ENCODE measurements around the gene EYS.

EYS gene

DNA sequence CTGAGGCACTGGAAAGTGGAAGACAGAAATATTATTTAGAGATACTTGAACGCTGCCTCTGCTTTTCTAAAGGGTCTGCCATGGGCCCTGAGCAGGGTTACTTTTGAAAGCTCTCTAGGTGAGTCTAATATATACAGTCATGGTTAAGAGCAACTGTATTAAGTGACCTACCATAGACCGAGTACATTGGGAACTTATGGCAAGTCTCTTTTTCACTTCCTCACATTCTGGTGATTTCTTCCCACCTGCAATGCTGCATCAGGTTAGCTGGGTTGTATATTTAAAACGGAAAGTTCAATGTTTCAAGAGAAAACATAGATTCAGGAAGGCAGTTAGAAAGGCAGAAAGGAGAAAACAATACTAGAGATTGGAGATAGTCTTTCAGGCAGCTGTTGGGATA is 1916.7 kb downstream of the EYS start:
- Histone ChIP-seq H2AFZ (ENCODE audit: low read length) (no peak overlapping the region), H3K9me2 (replicated peaks; ENCODE audit: low read depth, low read length) (no peaks in the 10 kb centered on the region), H3K27me3 (ENCODE audit: insufficient read depth, low read length, poor library complexity, severe bottlenecking) (no peaks in the 10 kb centered on the region), H3K9ac (ENCODE audit: low read depth, low read length, poor library complexity, severe bottlenecking) (no peak overlapping the region), H3K4me2 (ENCODE audit: low read depth, low read length, poor library complexity, severe bottlenecking) (no peak overlapping the region), H3K9me3 (ENCODE audit: insufficient read depth, low read depth, low read length) (no peaks in the 10 kb centered on the region), H3K36me3 (ENCODE audit: insufficient read depth, low read length) (no peaks in the 10 kb centered on the region), H3K79me2 (ENCODE audit: insufficient read depth, low read length) (no peaks in the 10 kb centered on the region), H4K20me1 (ENCODE audit: insufficient read depth, low read length, poor library complexity, severe bottlenecking) (no peaks in the 10 kb centered on the region), H3K4me1 (ENCODE audit: insufficient read depth, low read length, poor library complexity, severe bottlenecking) (no peaks in the 10 kb centered on the region), H3K4me3 (ENCODE audit: low read length, poor library complexity, severe bottlenecking) (no peak overlapping the region), H3F3A (ENCODE audit: low read depth) (no peaks in the 10 kb centered on the region)
- TF ChIP-seq EZH2phosphoT487 (IDR thresholded peaks at IDR 0.05; ENCODE audit: borderline replicate concordance) = no peak
- TF ChIP-seq, protein P1, sequence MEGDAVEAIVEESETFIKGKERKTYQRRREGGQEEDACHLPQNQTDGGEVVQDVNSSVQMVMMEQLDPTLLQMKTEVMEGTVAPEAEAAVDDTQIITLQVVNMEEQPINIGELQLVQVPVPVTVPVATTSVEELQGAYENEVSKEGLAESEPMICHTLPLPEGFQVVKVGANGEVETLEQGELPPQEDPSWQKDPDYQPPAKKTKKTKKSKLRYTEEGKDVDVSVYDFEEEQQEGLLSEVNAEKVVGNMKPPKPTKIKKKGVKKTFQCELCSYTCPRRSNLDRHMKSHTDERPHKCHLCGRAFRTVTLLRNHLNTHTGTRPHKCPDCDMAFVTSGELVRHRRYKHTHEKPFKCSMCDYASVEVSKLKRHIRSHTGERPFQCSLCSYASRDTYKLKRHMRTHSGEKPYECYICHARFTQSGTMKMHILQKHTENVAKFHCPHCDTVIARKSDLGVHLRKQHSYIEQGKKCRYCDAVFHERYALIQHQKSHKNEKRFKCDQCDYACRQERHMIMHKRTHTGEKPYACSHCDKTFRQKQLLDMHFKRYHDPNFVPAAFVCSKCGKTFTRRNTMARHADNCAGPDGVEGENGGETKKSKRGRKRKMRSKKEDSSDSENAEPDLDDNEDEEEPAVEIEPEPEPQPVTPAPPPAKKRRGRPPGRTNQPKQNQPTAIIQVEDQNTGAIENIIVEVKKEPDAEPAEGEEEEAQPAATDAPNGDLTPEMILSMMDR (conservative IDR thresholded peaks at IDR 0.05; ENCODE audit: low read length) = no peak

DNA sequence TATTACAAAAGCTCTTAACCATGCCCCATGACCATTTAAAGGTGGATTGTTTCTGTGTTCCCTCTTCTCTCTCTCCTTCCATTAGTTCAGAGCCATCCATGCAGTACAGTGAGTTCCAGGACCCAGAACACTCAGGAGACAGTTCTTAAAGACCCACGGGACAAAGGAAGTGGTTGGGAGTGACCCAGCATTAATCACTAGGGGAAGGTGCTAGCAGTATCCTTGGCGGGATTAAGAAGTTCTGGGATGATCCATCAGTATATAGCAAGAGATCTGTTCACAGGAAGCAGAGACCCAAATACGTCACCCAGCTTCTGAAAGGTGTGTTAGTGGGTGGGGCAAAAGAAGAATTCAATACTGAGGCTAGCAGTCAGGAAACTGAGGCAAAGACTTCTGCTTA is 1917.3 kb downstream of the EYS start:
- no peak for TF ChIP-seq EZH2phosphoT487 (IDR thresholded peaks at IDR 0.05; ENCODE audit: borderline replicate concordance)
- TF ChIP-seq, protein P1 (conservative IDR thresholded peaks at IDR 0.05; ENCODE audit: low read length) = no peak
- H4K20me1 ChIP-seq (ENCODE audit: insufficient read depth, low read length, poor library complexity, severe bottlenecking) = no peaks in the 10 kb centered on the region
- H3F3A ChIP-seq (ENCODE audit: low read depth) = no peaks in the 10 kb centered on the region
- no peaks in the 10 kb centered on the region for H3K9me3 ChIP-seq (ENCODE audit: insufficient read depth, low read depth, low read length)
- H3K4me2 ChIP-seq (ENCODE audit: low read depth, low read length, poor library complexity, severe bottlenecking) = no peak overlapping the region
- no peak overlapping the region for H3K9ac ChIP-seq (ENCODE audit: low read depth, low read length, poor library complexity, severe bottlenecking)
- no peaks in the 10 kb centered on the region for H3K4me1 ChIP-seq (ENCODE audit: insufficient read depth, low read length, poor library complexity, severe bottlenecking)
- H3K9me2 ChIP-seq (replicated peaks; ENCODE audit: low read depth, low read length) = no peaks in the 10 kb centered on the region
- H3K36me3 ChIP-seq (ENCODE audit: insufficient read depth, low read length) = no peaks in the 10 kb centered on the region
- no peak overlapping the region for H2AFZ ChIP-seq (ENCODE audit: low read length)
- H3K4me3 ChIP-seq (ENCODE audit: low read length, poor library complexity, severe bottlenecking) = no peak overlapping the region
- H3K79me2 ChIP-seq (ENCODE audit: insufficient read depth, low read length) = no peaks in the 10 kb centered on the region
- no peaks in the 10 kb centered on the region for H3K27me3 ChIP-seq (ENCODE audit: insufficient read depth, low read length, poor library complexity, severe bottlenecking)

DNA sequence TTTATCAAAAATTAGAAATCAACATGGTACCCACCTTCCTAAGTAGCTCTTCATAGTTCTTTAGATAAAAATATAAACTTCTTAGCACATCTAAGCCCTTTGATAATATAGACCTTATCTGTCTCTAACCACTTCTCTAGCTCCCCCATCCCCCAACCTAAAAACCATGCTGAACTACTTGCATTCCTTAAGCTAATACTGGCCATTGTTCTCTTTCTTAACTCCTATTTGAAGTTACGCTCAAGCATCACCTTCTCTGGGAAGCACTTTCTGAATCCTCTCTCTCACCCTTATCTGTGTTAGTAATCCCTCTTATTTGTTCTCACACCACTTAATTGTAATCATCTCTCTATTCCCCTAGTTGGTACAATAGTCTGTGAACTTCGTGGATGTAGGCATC is 1918.5 kb downstream of the EYS start:
- H3K9me2 ChIP-seq (replicated peaks; ENCODE audit: low read depth, low read length) = no peaks in the 10 kb centered on the region
- H3K9me3 ChIP-seq (ENCODE audit: insufficient read depth, low read depth, low read length) = no peaks in the 10 kb centered on the region
- H3K4me2 ChIP-seq (ENCODE audit: low read depth, low read length, poor library complexity, severe bottlenecking) = no peak overlapping the region
- H3K27me3 ChIP-seq (ENCODE audit: insufficient read depth, low read length, poor library complexity, severe bottlenecking) = no peaks in the 10 kb centered on the region
- H3K9ac ChIP-seq (ENCODE audit: low read depth, low read length, poor library complexity, severe bottlenecking) = no peak overlapping the region
- no peaks in the 10 kb centered on the region for H3K4me1 ChIP-seq (ENCODE audit: insufficient read depth, low read length, poor library complexity, severe bottlenecking)
- H3F3A ChIP-seq (ENCODE audit: low read depth) = no peaks in the 10 kb centered on the region
- no peak overlapping the region for H2AFZ ChIP-seq (ENCODE audit: low read length)
- no peaks in the 10 kb centered on the region for H3K79me2 ChIP-seq (ENCODE audit: insufficient read depth, low read length)
- H3K4me3 ChIP-seq (ENCODE audit: low read length, poor library complexity, severe bottlenecking) = no peak overlapping the region
- TF ChIP-seq, protein P1 (conservative IDR thresholded peaks at IDR 0.05; ENCODE audit: low read length) = no peak
- TF ChIP-seq EZH2phosphoT487 (IDR thresholded peaks at IDR 0.05; ENCODE audit: borderline replicate concordance) = no peak
- H4K20me1 ChIP-seq (ENCODE audit: insufficient read depth, low read length, poor library complexity, severe bottlenecking) = no peaks in the 10 kb centered on the region
- no peaks in the 10 kb centered on the region for H3K36me3 ChIP-seq (ENCODE audit: insufficient read depth, low read length)

Measured in Loucy (cell line).